GM23248 (cell line): Measurements from ENCODE around the gene DHRS7B. TPM values are rescaled to one million over a fixed set of nuclear protein-coding genes. Genes with fewer than 3 reads are reported as not detected.
"Not testable (repeated sequence)": the region's sequence is repeated elsewhere in the genome, so short reads cannot be mapped to it uniquely, and the experiment has no call there.

ENCODE experiments used
- DNase-seq: peaks from one replicate; pipeline ENCODE4 v3.0.0-alpha.2; 2015
- H2AFZ ChIP-seq: fragments of 200-600 bp; sonication (generic); 2 replicates; pipeline ENCODE4 v1.6.1; 2016; ENCODE audit warnings: antibody characterized with exemption
- H3F3A ChIP-seq: fragments of 200-600 bp; sonication (generic); 2 replicates; pipeline ENCODE4 v1.6.1; 2016; ENCODE audit warnings: mild to moderate bottlenecking, antibody characterized with exemption, mixed run types; ENCODE audit not compliant: insufficient read depth
- H3K27ac ChIP-seq: fragments of 200-600 bp; sonication (generic); 2 replicates; pipeline ENCODE4 v1.5.1; 2016; ENCODE audit warnings: mild to moderate bottlenecking
- H3K27me3 ChIP-seq: fragments of 200-600 bp; sonication (generic); replicated peaks from 2 replicates; pipeline ENCODE4 v1.6.1; 2016; ENCODE audit warnings: mild to moderate bottlenecking; ENCODE audit not compliant: insufficient read depth
- H3K36me3 ChIP-seq: fragments of 200-600 bp; sonication (generic); 2 replicates; pipeline ENCODE4 v1.6.1; 2016; ENCODE audit warnings: low read depth, mild to moderate bottlenecking
- H3K4me1 ChIP-seq: fragments of 200-600 bp; sonication (generic); 2 replicates; pipeline ENCODE4 v1.6.1; 2016; ENCODE audit warnings: mild to moderate bottlenecking; ENCODE audit not compliant: insufficient read depth
- H3K4me2 ChIP-seq: fragments of 200-600 bp; sonication (generic); one replicate; pipeline ENCODE4 v1.6.1; 2016; ENCODE audit warnings: mild to moderate bottlenecking; ENCODE audit not compliant: unreplicated experiment
- H3K4me3 ChIP-seq: fragments of 200-600 bp; sonication (generic); 2 replicates; pipeline ENCODE4 v1.5.1; 2016; ENCODE audit warnings: mild to moderate bottlenecking
- H3K79me2 ChIP-seq: fragments of 200-600 bp; sonication (generic); 2 replicates; pipeline ENCODE4 v1.6.1; 2016; ENCODE audit warnings: mild to moderate bottlenecking; ENCODE audit not compliant: insufficient read depth
- H3K9ac ChIP-seq: fragments of 200-600 bp; sonication (generic); 2 replicates; pipeline ENCODE4 v1.6.1; 2016; ENCODE audit warnings: mild to moderate bottlenecking
- H3K9me2 ChIP-seq: fragments of 200-600 bp; sonication (generic); 2 replicates; pipeline ENCODE4 v1.6.1; 2016; ENCODE audit warnings: mixed run types, mild to moderate bottlenecking, moderate library complexity; ENCODE audit not compliant: insufficient read depth
- H3K9me3 ChIP-seq: fragments of 200-600 bp; sonication (generic); one replicate; pipeline ENCODE4 v1.6.1; 2017; ENCODE audit warnings: low read depth
- H4K20me1 ChIP-seq: fragments of 200-600 bp; sonication (generic); 2 replicates; pipeline ENCODE4 v1.6.0; 2016; ENCODE audit not compliant: insufficient read depth
- EZH2 ChIP-seq: fragments of 200-600 bp; sonication (generic); IDR thresholded peaks from 2 replicates; pipeline ENCODE4 v1.6.1; 2018; ENCODE audit warnings: antibody characterized with exemption, mild to moderate bottlenecking; ENCODE audit not compliant: insufficient read depth, poor library complexity, severe bottlenecking
- EZH2phosphoT487 ChIP-seq: fragments of 200-600 bp; sonication (generic); IDR thresholded peaks from 2 replicates; pipeline ENCODE4 v1.6.1; 2018; ENCODE audit warnings: antibody characterized with exemption, moderate library complexity, mild to moderate bottlenecking, low read depth; ENCODE audit not compliant: insufficient read depth
- WGBS, 2 experiments: methylation state at CpG; one replicate each; pipeline ENCODE4 v1.1.6; 2015 to 2017; ENCODE audit warnings: low lambda C conversion rate in 2 of 2, low coverage in 1 of 2; ENCODE audit errors: missing lambda C conversion rate in 2 of 2; 5-methylcytosine and 5-hydroxymethylcytosine counted together
- in situ Hi-C: fragments of 300-500 bp; cut with MboI; formaldehyde crosslinking; loops from 2 replicates; pipeline ENCODE4 v1.15.0; 2020
- polyA plus RNA-seq: library from polyadenylated mRNA; unstranded; fragments of >200 nt; fragmentation: Nextera tagmentation; extraction: Ambion mirVana; gene quantifications from 2 replicates; pipeline ENCODE4 v1.2.1, GENCODE V29; 2016
- total RNA-seq: library from RNA; depleted of rRNA; stranded (reverse); fragments of >200 nt; shearing (Covaris generic); gene quantifications from 2 replicates; pipeline ENCODE4 v1.2.3, GENCODE V29; 2014

DHRS7B gene
- total and polyA plus RNA-seq, 2 experiments from 2014 or later, result 34.7 to 36.9 TPM

GRCh38 chr17:21140911-21141310 lies 14.1 kb downstream of the DHRS7B start:
- in situ Hi-C loops, result no loop called here
- Histone ChIP-seq H3K4me2 (no peak overlapping the region), H3K4me3 (no peak overlapping the region), H3K9ac (no peak overlapping the region), H3F3A (no peaks in the 10 kb centered on the region), H3K27me3 (no peaks in the 10 kb centered on the region), H3K4me1 (no peaks in the 10 kb centered on the region), H3K27ac (no peak overlapping the region), H2AFZ (no peak overlapping the region), H4K20me1 (no peaks in the 10 kb centered on the region), H3K9me2 (no peaks in the 10 kb centered on the region), H3K9me3 (no peaks in the 10 kb centered on the region), H3K79me2 (peaks cover 39% of the 10 kb centered on the region), H3K36me3 (no peaks in the 10 kb centered on the region)
- no peak for DNase-seq
- TF ChIP-seq EZH2phosphoT487 (no peak), EZH2 (no peak)
- 87 to 89% methylated on average over 6 of the region's 6 CpGs for WGBS, 2 experiments

GRCh38 chr17:21141331-21141730 lies 14.6 kb downstream of the DHRS7B start:
- no peak for TF ChIP-seq EZH2phosphoT487
- TF ChIP-seq EZH2, result no peak
- Histone ChIP-seq H3K27me3 (no peaks in the 10 kb centered on the region), H3K79me2 (peaks cover 35% of the 10 kb centered on the region), H3F3A (no peaks in the 10 kb centered on the region), H3K4me1 (no peaks in the 10 kb centered on the region), H3K9me3 (no peaks in the 10 kb centered on the region), H2AFZ (no peak overlapping the region), H3K4me2 (no peak overlapping the region), H3K36me3 (no peaks in the 10 kb centered on the region), H3K27ac (no peak overlapping the region), H3K9ac (no peak overlapping the region), H3K9me2 (no peaks in the 10 kb centered on the region), H3K4me3 (no peak overlapping the region), H4K20me1 (no peaks in the 10 kb centered on the region)
- in situ Hi-C loops, result no loop called here
- DNase-seq, result no peak
- WGBS, 2 experiments, result 93 to 95% methylated on average over 2 of the region's 2 CpGs

- H3K79me2 ChIP-seq, result peaks cover 31% of the 10 kb centered on the region
- H3K36me3 ChIP-seq, in situ Hi-C loops, DNase-seq, H3K4me1 ChIP-seq, H3K9me2 ChIP-seq, H3F3A ChIP-seq, H3K9ac ChIP-seq, H3K4me3 ChIP-seq, H3K27ac ChIP-seq, H3K27me3 ChIP-seq, H3K9me3 ChIP-seq, H2AFZ ChIP-seq, H4K20me1 ChIP-seq, H3K4me2 ChIP-seq: not testable (repeated sequence)
- WGBS, 2 experiments, result 80 to 84% methylated on average over 12 of the region's 12 CpGs
These were observed 15.3 kb downstream of the DHRS7B start for GRCh38 chr17:21142065-21142464.

GRCh38 chr17:21143695-21144094 lies 16.9 kb downstream of the DHRS7B start:
- H4K20me1 ChIP-seq, result no peaks in the 10 kb centered on the region
- no peak overlapping the region for H3K27ac ChIP-seq
- H3K9ac ChIP-seq, result no peak overlapping the region
- H3K9me3 ChIP-seq, result no peaks in the 10 kb centered on the region
- peaks cover 30% of the 10 kb centered on the region for H3K79me2 ChIP-seq
- no peaks in the 10 kb centered on the region for H3K36me3 ChIP-seq
- no peak overlapping the region for H2AFZ ChIP-seq
- in situ Hi-C loops, result no loop called here
- H3K4me2 ChIP-seq, result no peak overlapping the region
- no peaks in the 10 kb centered on the region for H3K4me1 ChIP-seq
- 86 to 87% methylated on average over 3 of the region's 3 CpGs for WGBS, 2 experiments
- no peaks in the 10 kb centered on the region for H3K9me2 ChIP-seq
- no peaks in the 10 kb centered on the region for H3F3A ChIP-seq
- H3K4me3 ChIP-seq, result no peak overlapping the region
- DNase-seq, result no peak
- H3K27me3 ChIP-seq, result no peaks in the 10 kb centered on the region
- TF ChIP-seq EZH2 (no peak), EZH2phosphoT487 (no peak)

- H3K27me3 ChIP-seq, H3K36me3 ChIP-seq, H3K4me3 ChIP-seq, H3F3A ChIP-seq, H4K20me1 ChIP-seq, H3K9me2 ChIP-seq, H3K4me1 ChIP-seq, H3K9ac ChIP-seq, in situ Hi-C loops, H2AFZ ChIP-seq, H3K4me2 ChIP-seq, H3K9me3 ChIP-seq, H3K27ac ChIP-seq: not testable (repeated sequence)
- peak; percentile 4 for DNase-seq
- H3K79me2 ChIP-seq, result peaks cover 23% of the 10 kb centered on the region
- 96 to 100% methylated on average over 3 of the region's 3 CpGs for WGBS, 2 experiments
These were observed 17.5 kb downstream of the DHRS7B start for GRCh38 chr17:21144299-21144698.
